Keratinocyte (primary cell): ENCODE results near the gene IMPACT. TPM values are rescaled to one million over a fixed set of nuclear protein-coding genes. Genes with fewer than 3 reads are reported as not detected.

Source experiments
- DNase-seq: peaks from one replicate; pipeline ENCODE4 v3.0.0-alpha.2; 2011; ENCODE audit warnings: low read depth, missing footprints, low spot score
- FAIRE-seq: peaks from 2 replicates; lab custom pipeline; 2011; peaks lifted over from hg19 to GRCh38; lab: Jason Lieb, UNC
- H2AFZ ChIP-seq: 2 replicates; pipeline ENCODE4 v1.6.0; 2012; ENCODE audit warnings: low read length, control low read depth, inconsistent platforms; ENCODE audit not compliant: control insufficient read depth
- H3K27ac ChIP-seq: 2 replicates; pipeline ENCODE4 v1.5.1; 2011; ENCODE audit warnings: low read length; ENCODE audit not compliant: control insufficient read depth, insufficient read depth
- H3K27me3 ChIP-seq: 3 replicates; pipeline ENCODE4 v1.6.0; 2011; ENCODE audit warnings: low read length; ENCODE audit not compliant: control insufficient read depth, insufficient read depth; ENCODE audit errors: extremely low read depth
- H3K36me3 ChIP-seq, 2 experiments: 2 replicates in 1 of 2; 3 replicates in 1 of 2; pipeline ENCODE4 v1.5.1; 2011; ENCODE audit warnings: low read length in 2 of 2, mild to moderate bottlenecking in 1 of 2; ENCODE audit not compliant: control insufficient read depth in 2 of 2, insufficient read depth in 2 of 2; ENCODE audit errors: extremely low read depth in 1 of 2
- H3K4me1 ChIP-seq: 3 replicates; pipeline ENCODE4 v1.5.1; 2011; ENCODE audit warnings: low read length; ENCODE audit not compliant: control insufficient read depth, insufficient read depth; ENCODE audit errors: extremely low read depth
- H3K4me2 ChIP-seq: 3 replicates; pipeline ENCODE4 v1.6.0; 2011; ENCODE audit warnings: low read depth, low read length; ENCODE audit not compliant: control insufficient read depth, insufficient read depth; ENCODE audit errors: extremely low read depth
- H3K4me3 ChIP-seq, 3 experiments: fragments of 200-600 bp in 1 of 3; sonication (generic) in 1 of 3; 2 replicates in 2 of 3; 3 replicates in 1 of 3; pipeline ENCODE4 v1.5.1; 2011 to 2016; ENCODE audit warnings: low read length in 3 of 3, mild to moderate bottlenecking in 3 of 3, control low read depth in 2 of 3, inconsistent platforms in 1 of 3, low read depth in 1 of 3, mixed read lengths in 1 of 3, mixed run types in 1 of 3, moderate library complexity in 1 of 3; ENCODE audit not compliant: control insufficient read depth in 2 of 3, insufficient read depth in 2 of 3; ENCODE audit errors: extremely low read depth in 1 of 3
- H3K79me2 ChIP-seq: 2 replicates; pipeline ENCODE4 v1.6.0; 2012; ENCODE audit warnings: low read length; ENCODE audit not compliant: control insufficient read depth, insufficient read depth
- H3K9ac ChIP-seq: 3 replicates; pipeline ENCODE4 v1.6.0; 2011; ENCODE audit warnings: low read length; ENCODE audit not compliant: control insufficient read depth, insufficient read depth; ENCODE audit errors: extremely low read depth
- H3K9me1 ChIP-seq: 3 replicates; pipeline ENCODE4 v1.6.0; 2011; ENCODE audit warnings: low read length; ENCODE audit not compliant: control insufficient read depth, insufficient read depth; ENCODE audit errors: extremely low read depth
- H3K9me3 ChIP-seq: 2 replicates; pipeline ENCODE4 v1.5.1; 2012; ENCODE audit warnings: low read depth, low read length; ENCODE audit not compliant: control insufficient read depth
- H4K20me1 ChIP-seq: 3 replicates; pipeline ENCODE4 v1.6.0; 2011; ENCODE audit warnings: low read length; ENCODE audit not compliant: control insufficient read depth, insufficient read depth; ENCODE audit errors: extremely low read depth
- CTCF ChIP-seq, 3 experiments: IDR thresholded peaks in 1 of 3; conservative IDR thresholded peaks in 1 of 3; optimal IDR thresholded peaks in 1 of 3; 2 replicates in 2 of 3; 3 replicates in 1 of 3; pipeline versions ENCODE3 to v1.5.1; 2011; ENCODE audit warnings: low read length in 3 of 3, mild to moderate bottlenecking in 3 of 3, moderate library complexity in 2 of 3, control low read depth in 1 of 3, inconsistent platforms in 1 of 3; ENCODE audit not compliant: insufficient read depth in 2 of 3; ENCODE audit errors: extremely low read depth in 1 of 3
- EZH2 ChIP-seq: IDR thresholded peaks from one replicate; pipeline ENCODE4 v1.6.1; 2012; ENCODE audit warnings: inconsistent platforms, mild to moderate bottlenecking, low read length, moderate library complexity
- dilution Hi-C: fragments of 300-500 bp; cut with MboI; formaldehyde crosslinking; loops from one replicate; pipeline ENCODE4 v1.7.0; 2020; ENCODE audit warnings: low sequenced_read_pairs; ENCODE audit not compliant: extremely low pct_ligation_motif_present
- polyA plus RNA-seq, 5 experiments: library from polyadenylated mRNA; depleted of rRNA in 3 of 5; stranded (reverse) in 3 of 5; stranded (forward) in 1 of 5; unstranded in 1 of 5; fragments of >200 nt; gene quantifications; 1 replicate in 1 of 5; 2 replicates in 3 of 5; 3 replicates in 1 of 5; pipeline versions ENCODE4 v1.2.1 to v1.2.3, GENCODE V29; 2011 to 2012; ENCODE audit warnings: missing spikeins in 2 of 5, low read depth in 1 of 5, low replicate concordance in 1 of 5

The IMPACT gene
- polyA plus RNA-seq, 1 donor (not counting 4 experiments of a cell fraction or from before 2014, with no cell fraction given): 35.3 TPM

GRCh38 chr18:24436939-24437338, 10.5 kb downstream of the IMPACT start:
- Histone ChIP-seq H3K27me3 (no peaks in the 10 kb centered on the region), H3K9ac (no peak overlapping the region), H3K4me1 (no peaks in the 10 kb centered on the region), H3K9me3 (no peaks in the 10 kb centered on the region), H3K36me3 (peaks cover 5 to 9% of the 10 kb centered on the region in 2 experiments), H4K20me1 (no peaks in the 10 kb centered on the region), H3K9me1 (no peaks in the 10 kb centered on the region), H2AFZ (no peak overlapping the region), H3K79me2 (no peaks in the 10 kb centered on the region), H3K4me2 (no peak overlapping the region), H3K27ac (no peak overlapping the region), H3K4me3 (no peak overlapping the region)
- no peak for TF ChIP-seq CTCF (optimal IDR thresholded peaks at IDR 0.05 in 1 of 3, IDR thresholded peaks at IDR 0.05 in 1 of 3, conservative IDR thresholded peaks at IDR 0.05 in 1 of 3; ENCODE audit: extremely low read depth in 1 of 3, insufficient read depth in 2 of 3, low read length in 3 of 3)
- TF ChIP-seq EZH2: no peak
- DNase-seq: no peak
- dilution Hi-C loops: no loop called here
- no peak for FAIRE-seq

GRCh38 chr18:24443870-24444269, 17.4 kb downstream of the IMPACT start:
- no peak for FAIRE-seq
- Histone ChIP-seq H3K27me3 (no peaks in the 10 kb centered on the region), H2AFZ (no peak overlapping the region), H3K27ac (no peak overlapping the region), H3K79me2 (no peaks in the 10 kb centered on the region), H3K9ac (no peak overlapping the region), H3K4me2 (no peak overlapping the region), H3K4me3 (no peak overlapping the region), H3K9me3 (no peaks in the 10 kb centered on the region), H3K36me3 (peaks cover 2 to 6% of the 10 kb centered on the region in 2 experiments), H3K4me1 (no peaks in the 10 kb centered on the region), H4K20me1 (no peaks in the 10 kb centered on the region), H3K9me1 (no peaks in the 10 kb centered on the region)
- dilution Hi-C loops: no loop called here
- no peak for DNase-seq
- TF ChIP-seq EZH2: no peak
- TF ChIP-seq CTCF (optimal IDR thresholded peaks at IDR 0.05 in 1 of 3, IDR thresholded peaks at IDR 0.05 in 1 of 3, conservative IDR thresholded peaks at IDR 0.05 in 1 of 3; ENCODE audit: extremely low read depth in 1 of 3, insufficient read depth in 2 of 3, low read length in 3 of 3): no peak
